Fibroblast of villous mesenchyme (primary cell): ENCODE data around the gene LRRC27. TPM values are rescaled to one million over a fixed set of nuclear protein-coding genes. Genes with fewer than 3 reads are reported as not detected.

ENCODE experiments used
- DNase-seq: peaks from one replicate; pipeline ENCODE4 v3.0.0-alpha.2; 2010; ENCODE audit warnings: low read depth
- H3K4me3 ChIP-seq: 2 replicates; pipeline ENCODE4 v1.5.1; 2011; ENCODE audit warnings: low read depth, mild to moderate bottlenecking, low read length
- CTCF ChIP-seq: IDR thresholded peaks from 2 replicates; pipeline ENCODE4 v1.5.1; 2012; ENCODE audit warnings: low read depth, mild to moderate bottlenecking, low read length; ENCODE audit not compliant: insufficient read depth
- total RNA-seq: library from RNA; depleted of rRNA; stranded (reverse); fragments of >200 nt; gene quantifications from 2 replicates; pipeline ENCODE4 v1.2.3, GENCODE V29; 2012

LRRC27 gene
- total RNA-seq, 1 donor: 6.0 TPM

- TF ChIP-seq CTCF: no peak
- DNase-seq: no peak
- H3K4me3 ChIP-seq: no peak overlapping the region
Observed at GRCh38 chr10:132354356-132355094, 22.5 kb downstream of the LRRC27 start.

- no peak for TF ChIP-seq CTCF
- no peak overlapping the region for H3K4me3 ChIP-seq
- DNase-seq: no peak
Observed at GRCh38 chr10:132355297-132355696, 23.3 kb downstream of the LRRC27 start.

- no peak for DNase-seq
- no peak for TF ChIP-seq CTCF
- H3K4me3 ChIP-seq: no peak overlapping the region
Observed at GRCh38 chr10:132355754-132356153, 23.8 kb downstream of the LRRC27 start.

DNA sequence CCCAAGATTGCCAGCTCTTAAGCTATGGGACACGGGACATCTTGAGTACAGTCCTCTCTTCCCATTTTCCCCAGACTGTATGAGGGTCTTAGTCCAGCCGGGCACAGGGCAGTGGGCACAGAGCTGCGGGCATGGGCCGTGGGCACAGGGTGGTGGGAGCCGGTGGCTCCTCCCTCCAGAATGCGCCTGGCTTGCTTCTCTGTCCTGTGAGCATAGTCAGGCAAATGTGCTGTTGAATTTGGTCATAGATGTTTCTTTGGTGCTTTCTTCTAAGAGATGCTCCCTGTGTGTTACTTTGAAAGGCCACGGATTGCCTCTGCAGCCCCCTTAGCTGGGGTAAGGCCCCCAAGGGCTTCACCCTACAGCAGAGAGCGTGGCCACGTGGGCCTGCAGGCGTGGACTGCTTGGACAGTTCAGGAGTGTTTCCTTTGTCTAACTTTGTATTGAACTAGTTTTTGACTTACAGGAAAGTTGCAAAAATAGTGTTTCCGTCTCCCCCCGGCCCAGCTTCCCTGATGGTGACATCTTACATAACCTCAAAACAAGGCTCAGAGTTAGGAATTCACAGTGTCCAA, 24.7 kb downstream of the LRRC27 start:
- no peak for DNase-seq
- H3K4me3 ChIP-seq: no peak overlapping the region
- TF ChIP-seq CTCF: no peak

DNA sequence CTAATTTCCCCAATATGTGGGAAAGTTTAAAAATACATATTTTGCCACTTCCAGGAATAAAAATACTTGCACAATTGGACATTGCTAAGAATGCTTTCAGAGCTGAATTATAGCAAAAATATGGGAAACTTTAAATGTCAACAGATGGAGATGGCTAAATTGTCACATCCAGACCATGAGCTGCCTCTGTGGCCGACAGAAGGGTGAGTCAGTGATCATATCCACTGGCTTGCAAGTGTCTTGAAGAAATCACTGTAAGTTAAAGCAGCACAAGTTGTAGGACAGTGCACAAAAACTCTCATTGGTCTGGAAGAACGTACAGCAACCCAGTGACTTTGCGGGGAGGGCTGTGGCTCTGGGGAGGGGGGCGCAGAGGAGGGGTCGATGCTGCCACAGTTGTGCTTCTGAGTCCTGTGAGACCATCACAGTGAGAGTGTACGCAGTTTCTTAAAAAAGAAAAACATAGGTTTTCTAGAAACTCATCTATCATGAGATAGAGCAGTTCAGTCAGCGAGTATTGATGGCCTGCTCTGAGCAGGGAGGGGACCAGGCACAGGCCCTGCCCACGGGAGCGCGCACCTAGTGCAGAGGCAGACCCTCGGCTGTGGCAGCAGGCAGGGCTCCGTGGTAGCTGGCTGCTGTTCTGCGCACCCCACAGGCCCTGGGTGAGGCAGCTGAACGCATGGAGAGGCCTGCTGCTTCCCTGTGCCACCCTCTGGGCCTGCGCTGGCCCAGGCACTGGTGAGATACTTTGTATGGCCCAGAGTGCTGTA, 25.5 kb downstream of the LRRC27 start:
- no peak overlapping the region for H3K4me3 ChIP-seq
- no peak for TF ChIP-seq CTCF
- no peak for DNase-seq

GRCh38 chr10:132359305-132360040, 27.5 kb downstream of the LRRC27 start:
- DNase-seq: no peak
- no peak for TF ChIP-seq CTCF
- no peak overlapping the region for H3K4me3 ChIP-seq
